Breast epithelium (tissue), 3 donors: ENCODE data around the gene PCBP3.

Source experiments
- POLR2A ChIP-seq: fragments of 450-650 bp; IDR thresholded peaks from one replicate; pipeline ENCODE4 v1.6.1; 2016; ENCODE audit warnings: antibody characterized with exemption, mild to moderate bottlenecking, moderate library complexity
- TF ChIP-seq, protein P1 (sequence below), 3 donors: fragments of 450-650 bp; IDR thresholded peaks; one replicate each; pipeline ENCODE4 v1.5.1; 2016 to 2017; ENCODE audit warnings: antibody characterized with exemption in 3 of 3, mild to moderate bottlenecking in 3 of 3, moderate library complexity in 3 of 3

- TF ChIP-seq, protein P1, sequence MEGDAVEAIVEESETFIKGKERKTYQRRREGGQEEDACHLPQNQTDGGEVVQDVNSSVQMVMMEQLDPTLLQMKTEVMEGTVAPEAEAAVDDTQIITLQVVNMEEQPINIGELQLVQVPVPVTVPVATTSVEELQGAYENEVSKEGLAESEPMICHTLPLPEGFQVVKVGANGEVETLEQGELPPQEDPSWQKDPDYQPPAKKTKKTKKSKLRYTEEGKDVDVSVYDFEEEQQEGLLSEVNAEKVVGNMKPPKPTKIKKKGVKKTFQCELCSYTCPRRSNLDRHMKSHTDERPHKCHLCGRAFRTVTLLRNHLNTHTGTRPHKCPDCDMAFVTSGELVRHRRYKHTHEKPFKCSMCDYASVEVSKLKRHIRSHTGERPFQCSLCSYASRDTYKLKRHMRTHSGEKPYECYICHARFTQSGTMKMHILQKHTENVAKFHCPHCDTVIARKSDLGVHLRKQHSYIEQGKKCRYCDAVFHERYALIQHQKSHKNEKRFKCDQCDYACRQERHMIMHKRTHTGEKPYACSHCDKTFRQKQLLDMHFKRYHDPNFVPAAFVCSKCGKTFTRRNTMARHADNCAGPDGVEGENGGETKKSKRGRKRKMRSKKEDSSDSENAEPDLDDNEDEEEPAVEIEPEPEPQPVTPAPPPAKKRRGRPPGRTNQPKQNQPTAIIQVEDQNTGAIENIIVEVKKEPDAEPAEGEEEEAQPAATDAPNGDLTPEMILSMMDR (IDR thresholded peaks at IDR 0.05) = no peak
- no peak for TF ChIP-seq POLR2A
These were observed 161.3 kb downstream of the PCBP3 start for GRCh38 chr21:45804809-45805313.
